HG03558 (cell line): ENCODE data around the gene WDR26.
"Not testable (repeated sequence)": the region's sequence is repeated elsewhere in the genome, so short reads cannot be mapped to it uniquely, and the experiment has no call there.

Source experiments
- ATAC-seq: cut with Tn5 transposase; IDR thresholded peaks from one replicate; pipeline ENCODE4 v1.9.1; 2021; ENCODE audit warnings: moderate number of reproducible peaks; ENCODE audit not compliant: unreplicated experiment; ENCODE audit errors: extremely low read depth

Gene WDR26

GRCh38 chr1:224434691-224435317, at the start of gene WDR26:
WDR26 (minus strand) TSS chr1:224434797.
- peak; percentile 73 for ATAC-seq

- ATAC-seq = not testable (repeated sequence)
These were observed 48.6 kb upstream of the WDR26 start for GRCh38 chr1:224483206-224483605.

GRCh38 chr1:224482619-224483018, 48.0 kb upstream of the WDR26 start:
- ATAC-seq = no peak

- no peak for ATAC-seq
These were observed 47.0 kb upstream of the WDR26 start for GRCh38 chr1:224481601-224482000.

- ATAC-seq = not testable (repeated sequence)
These were observed 46.4 kb upstream of the WDR26 start for GRCh38 chr1:224480888-224481459.

GRCh38 chr1:224480200-224480599, 45.6 kb upstream of the WDR26 start:
- ATAC-seq = not testable (repeated sequence)

GRCh38 chr1:224472806-224473205, 38.2 kb upstream of the WDR26 start:
- no peak for ATAC-seq

- ATAC-seq = no peak
These were observed 31.6 kb upstream of the WDR26 start for GRCh38 chr1:224466154-224466553.

GRCh38 chr1:224459966-224460365, 25.4 kb upstream of the WDR26 start:
- ATAC-seq = no peak

- ATAC-seq = no peak
These were observed 24.4 kb upstream of the WDR26 start for GRCh38 chr1:224458996-224459395.

- no peak for ATAC-seq
These were observed 23.7 kb upstream of the WDR26 start for GRCh38 chr1:224458296-224458695.

- ATAC-seq = no peak
These were observed 23.2 kb upstream of the WDR26 start for GRCh38 chr1:224457782-224458144.

GRCh38 chr1:224456637-224456953, 22.0 kb upstream of the WDR26 start:
- ATAC-seq = no peak

- ATAC-seq = no peak
These were observed 19.9 kb upstream of the WDR26 start for GRCh38 chr1:224454402-224455055.

GRCh38 chr1:224450561-224451350, 16.2 kb upstream of the WDR26 start:
- no peak for ATAC-seq

GRCh38 chr1:224450159-224450558, 15.6 kb upstream of the WDR26 start:
- ATAC-seq = no peak

- no peak for ATAC-seq
These were observed 13.9 kb upstream of the WDR26 start for GRCh38 chr1:224448453-224449017.

- ATAC-seq = no peak
These were observed 13.4 kb upstream of the WDR26 start for GRCh38 chr1:224447971-224448370.

- ATAC-seq = no peak
These were observed 12.7 kb upstream of the WDR26 start for GRCh38 chr1:224447251-224447650.

GRCh38 chr1:224438989-224439388, 4.4 kb upstream of the WDR26 start:
- no peak for ATAC-seq

- no peak for ATAC-seq
These were observed 1.4 kb upstream of the WDR26 start for GRCh38 chr1:224435999-224436398.
